Activated T-cell treated with anti-CD3 and anti-CD28 coated beads, Interleukin-2, amount 50 U/mL, for 24 hours (primary cell): Measurements from ENCODE around the gene FGF10.

Experiments
- DNase-seq: peaks from one replicate; pipeline ENCODE4 v3.0.0-alpha.2; 2020
- H3K27ac Mint-ChIP-seq: 2 replicates; pipeline ENCODE4 v1.8.0; 2020; ENCODE audit warnings: mild to moderate bottlenecking, mixed read lengths
- H3K27me3 Mint-ChIP-seq: 2 replicates; pipeline ENCODE4 v1.8.0; 2020; ENCODE audit warnings: mixed read lengths
- H3K36me3 Mint-ChIP-seq: 2 replicates; pipeline ENCODE4 v1.8.0; 2020; ENCODE audit warnings: low read depth, mixed read lengths
- H3K4me1 Mint-ChIP-seq: 2 replicates; pipeline ENCODE4 v1.8.0; 2020; ENCODE audit warnings: low read depth, mixed read lengths
- H3K4me3 Mint-ChIP-seq: 2 replicates; pipeline ENCODE4 v1.8.0; 2020; ENCODE audit warnings: mild to moderate bottlenecking, moderate library complexity, mixed read lengths
- H3K9me3 Mint-ChIP-seq: 2 replicates; pipeline ENCODE4 v1.8.0; 2020; ENCODE audit warnings: mixed read lengths

Gene FGF10

GRCh38 chr5:44377057-44377456 is 12.2 kb downstream of the FGF10 start:
- H3K27me3 Mint-ChIP-seq = no peaks in the 10 kb centered on the region
- no peaks in the 10 kb centered on the region for H3K4me1 Mint-ChIP-seq
- no peak overlapping the region for H3K27ac Mint-ChIP-seq
- no peak for DNase-seq
- no peak overlapping the region for H3K4me3 Mint-ChIP-seq
- no peaks in the 10 kb centered on the region for H3K36me3 Mint-ChIP-seq
- H3K9me3 Mint-ChIP-seq = no peaks in the 10 kb centered on the region

GRCh38 chr5:44372028-44372427 is 17.2 kb downstream of the FGF10 start:
- no peaks in the 10 kb centered on the region for H3K4me1 Mint-ChIP-seq
- no peak overlapping the region for H3K27ac Mint-ChIP-seq
- no peaks in the 10 kb centered on the region for H3K27me3 Mint-ChIP-seq
- DNase-seq = no peak
- H3K4me3 Mint-ChIP-seq = no peak overlapping the region
- H3K36me3 Mint-ChIP-seq = no peaks in the 10 kb centered on the region
- peaks cover 3% of the 10 kb centered on the region for H3K9me3 Mint-ChIP-seq

GRCh38 chr5:44367203-44367602 is 22.0 kb downstream of the FGF10 start:
- no peak for DNase-seq
- no peaks in the 10 kb centered on the region for H3K4me1 Mint-ChIP-seq
- H3K4me3 Mint-ChIP-seq = no peak overlapping the region
- no peaks in the 10 kb centered on the region for H3K27me3 Mint-ChIP-seq
- H3K27ac Mint-ChIP-seq = no peak overlapping the region
- H3K9me3 Mint-ChIP-seq = peaks cover 6% of the 10 kb centered on the region
- H3K36me3 Mint-ChIP-seq = no peaks in the 10 kb centered on the region

- Mint-ChIP-seq H3K4me1 (no peaks in the 10 kb centered on the region), H3K9me3 (peaks cover 8% of the 10 kb centered on the region), H3K27me3 (no peaks in the 10 kb centered on the region), H3K36me3 (no peaks in the 10 kb centered on the region), H3K4me3 (no peak overlapping the region), H3K27ac (no peak overlapping the region)
- DNase-seq = no peak
These were observed 23.9 kb downstream of the FGF10 start for GRCh38 chr5:44365345-44365744.

- Mint-ChIP-seq H3K27me3 (no peaks in the 10 kb centered on the region), H3K4me3 (no peak overlapping the region), H3K9me3 (peaks cover 5% of the 10 kb centered on the region), H3K27ac (no peak overlapping the region), H3K4me1 (no peaks in the 10 kb centered on the region), H3K36me3 (no peaks in the 10 kb centered on the region)
- DNase-seq = no peak
These were observed 25.1 kb downstream of the FGF10 start for GRCh38 chr5:44364097-44364496.

- no peaks in the 10 kb centered on the region for H3K4me1 Mint-ChIP-seq
These were observed 27.7 kb downstream of the FGF10 start for GRCh38 chr5:44361342-44362001.

GRCh38 chr5:44360919-44361318 is 28.3 kb downstream of the FGF10 start:
- H3K9me3 Mint-ChIP-seq = peaks cover 2% of the 10 kb centered on the region
- no peaks in the 10 kb centered on the region for H3K27me3 Mint-ChIP-seq
- no peaks in the 10 kb centered on the region for H3K4me1 Mint-ChIP-seq
- no peak overlapping the region for H3K27ac Mint-ChIP-seq
- no peak for DNase-seq
- no peaks in the 10 kb centered on the region for H3K36me3 Mint-ChIP-seq
- no peak overlapping the region for H3K4me3 Mint-ChIP-seq

More at GRCh38 chr5:44361342-44362001, 27.7 kb downstream of the FGF10 start:
- Mint-ChIP-seq H3K27ac (no peak overlapping the region), H3K36me3 (no peaks in the 10 kb centered on the region), H3K27me3 (no peaks in the 10 kb centered on the region), H3K4me3 (no peak overlapping the region), H3K9me3 (peaks cover 5% of the 10 kb centered on the region)
- no peak for DNase-seq

GRCh38 chr5:44358421-44358820 is 30.8 kb downstream of the FGF10 start:
- peaks cover 2% of the 10 kb centered on the region for H3K9me3 Mint-ChIP-seq

GRCh38 chr5:44356231-44356630 is 33.0 kb downstream of the FGF10 start:
- H3K9me3 Mint-ChIP-seq = no peaks in the 10 kb centered on the region
- no peak overlapping the region for H3K27ac Mint-ChIP-seq
- no peaks in the 10 kb centered on the region for H3K27me3 Mint-ChIP-seq
- DNase-seq = no peak
- no peaks in the 10 kb centered on the region for H3K4me1 Mint-ChIP-seq
- H3K4me3 Mint-ChIP-seq = no peak overlapping the region
- no peaks in the 10 kb centered on the region for H3K36me3 Mint-ChIP-seq

More at GRCh38 chr5:44358421-44358820, 30.8 kb downstream of the FGF10 start:
- Mint-ChIP-seq H3K36me3 (no peaks in the 10 kb centered on the region), H3K27me3 (no peaks in the 10 kb centered on the region), H3K4me1 (no peaks in the 10 kb centered on the region), H3K27ac (no peak overlapping the region), H3K4me3 (no peak overlapping the region)
- no peak for DNase-seq

- Mint-ChIP-seq H3K9me3 (peaks cover 11% of the 10 kb centered on the region), H3K4me1 (no peaks in the 10 kb centered on the region), H3K27ac (no peak overlapping the region), H3K4me3 (no peak overlapping the region), H3K27me3 (no peaks in the 10 kb centered on the region), H3K36me3 (no peaks in the 10 kb centered on the region)
- DNase-seq = no peak
These were observed 43.3 kb downstream of the FGF10 start for GRCh38 chr5:44345871-44346270.

GRCh38 chr5:44336708-44337107 is 52.5 kb downstream of the FGF10 start:
- H3K36me3 Mint-ChIP-seq = no peaks in the 10 kb centered on the region
- no peaks in the 10 kb centered on the region for H3K4me1 Mint-ChIP-seq
- no peak overlapping the region for H3K27ac Mint-ChIP-seq
- H3K4me3 Mint-ChIP-seq = no peak overlapping the region
- DNase-seq = no peak
- no peaks in the 10 kb centered on the region for H3K27me3 Mint-ChIP-seq
- H3K9me3 Mint-ChIP-seq = peaks cover 2% of the 10 kb centered on the region

GRCh38 chr5:44334622-44335021 is 54.6 kb downstream of the FGF10 start:
- DNase-seq = no peak
- no peak overlapping the region for H3K27ac Mint-ChIP-seq
- no peaks in the 10 kb centered on the region for H3K36me3 Mint-ChIP-seq
- peaks cover 2% of the 10 kb centered on the region for H3K9me3 Mint-ChIP-seq
- H3K4me1 Mint-ChIP-seq = no peaks in the 10 kb centered on the region
- no peak overlapping the region for H3K4me3 Mint-ChIP-seq
- H3K27me3 Mint-ChIP-seq = no peaks in the 10 kb centered on the region

GRCh38 chr5:44332285-44332971 is 56.8 kb downstream of the FGF10 start:
- no peaks in the 10 kb centered on the region for H3K27me3 Mint-ChIP-seq
- H3K4me3 Mint-ChIP-seq = no peak overlapping the region
- H3K27ac Mint-ChIP-seq = no peak overlapping the region
- H3K36me3 Mint-ChIP-seq = no peaks in the 10 kb centered on the region
- DNase-seq = no peak
- H3K4me1 Mint-ChIP-seq = no peaks in the 10 kb centered on the region
- H3K9me3 Mint-ChIP-seq = peaks cover 6% of the 10 kb centered on the region

GRCh38 chr5:44331471-44332050 is 57.7 kb downstream of the FGF10 start:
- H3K9me3 Mint-ChIP-seq = peaks cover 4% of the 10 kb centered on the region
- H3K27ac Mint-ChIP-seq = no peak overlapping the region
- no peak overlapping the region for H3K4me3 Mint-ChIP-seq
- no peak for DNase-seq
- H3K27me3 Mint-ChIP-seq = no peaks in the 10 kb centered on the region
- no peaks in the 10 kb centered on the region for H3K36me3 Mint-ChIP-seq
- no peaks in the 10 kb centered on the region for H3K4me1 Mint-ChIP-seq

GRCh38 chr5:44329716-44330115 is 59.5 kb downstream of the FGF10 start:
- H3K27ac Mint-ChIP-seq = no peak overlapping the region
- H3K36me3 Mint-ChIP-seq = no peaks in the 10 kb centered on the region
- peaks cover 4% of the 10 kb centered on the region for H3K9me3 Mint-ChIP-seq
- H3K4me1 Mint-ChIP-seq = no peaks in the 10 kb centered on the region
- no peaks in the 10 kb centered on the region for H3K27me3 Mint-ChIP-seq
- no peak for DNase-seq
- no peak overlapping the region for H3K4me3 Mint-ChIP-seq
